Measurements from ENCODE around the gene PCNT. TPM values are rescaled to one million over a fixed set of nuclear protein-coding genes. Genes with fewer than 3 reads are reported as not detected.
A peak's percentile ranks its signal among the peaks of the same experiment; 100 is the strongest.

The PCNT gene
- total and polyA plus RNA-seq, 2 of the 4 experiments (the other 2 are of a cell fraction), result 10.0 to 19.4 TPM

DNA sequence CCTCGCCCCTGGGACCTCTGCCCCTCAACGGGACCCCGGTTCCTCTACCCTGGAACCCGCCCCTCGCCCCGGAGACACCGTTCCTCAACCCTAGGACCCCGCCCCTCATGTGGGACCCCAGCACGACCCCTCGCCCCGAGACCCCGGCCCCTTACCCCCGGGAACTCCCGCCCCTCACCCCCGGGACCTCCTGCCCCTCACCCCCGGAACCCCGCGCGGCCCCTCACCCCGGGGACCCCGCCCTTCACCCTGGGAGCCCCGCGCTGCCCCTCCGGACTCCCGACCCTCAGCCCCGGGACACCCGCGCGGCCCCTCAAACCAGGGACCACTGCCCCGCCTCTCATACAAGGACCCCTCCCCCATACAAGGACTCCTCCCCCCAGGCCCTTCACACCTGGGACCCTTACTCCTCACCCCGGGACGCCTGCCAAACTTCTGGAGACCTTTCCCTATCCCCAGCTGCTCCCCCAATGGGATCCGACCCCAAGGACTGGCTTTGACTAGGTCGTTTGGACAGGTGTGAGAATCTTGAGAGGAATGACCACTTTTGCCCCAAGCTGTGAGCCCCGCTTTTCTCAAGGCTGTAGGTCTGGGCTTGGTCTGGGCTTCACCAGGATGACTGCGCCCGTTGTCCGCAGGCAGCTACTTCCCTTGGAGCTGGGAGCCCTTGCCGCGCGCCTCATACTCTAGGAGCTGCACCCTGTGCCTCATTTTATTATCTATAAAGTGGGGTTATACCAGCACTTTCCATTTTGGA, 135.6 kb downstream of the PCNT start:
- Histone ChIP-seq H3K9ac (ENCODE audit: low read depth, low read length) (peak overlapping the region; percentile 94), H2AK9ac (replicated peaks; ENCODE audit: low read depth, low read length, poor library complexity) (peak overlapping the region; percentile 95), H3K4me2 (ENCODE audit: low read depth, low read length) (peak overlapping the region; percentile 100), H2BK15ac (ENCODE audit: low read depth, low read length) (no peak overlapping the region), H4K91ac (ENCODE audit: insufficient read depth, low read depth, low read length) (no peak overlapping the region), H2BK5ac (ENCODE audit: low read depth, low read length, poor library complexity, severe bottlenecking) (no peak overlapping the region), H2BK120ac (ENCODE audit: low read depth, low read length) (no peak overlapping the region), H3K27ac (ENCODE audit: insufficient read depth, low read length) (peak overlapping the region; percentile 96; the same call in 1 of the 2 replicates), H3K4me3 (ENCODE audit: insufficient read depth, low read depth, low read length) (peak overlapping the region; percentile 100), H4K8ac (ENCODE audit: low read depth in 2 of 2, low read length in 2 of 2) (peak overlapping the region in 1 of 2 experiments; percentile 30; a peak in 1 of 4 replicates), H3K23ac (ENCODE audit: low read depth, low read length) (peak overlapping the region; percentile 93), H3K56ac (ENCODE audit: extremely low read depth, insufficient read depth, low read length) (no peak overlapping the region), H3K9me3 (ENCODE audit: control insufficient read depth, insufficient read depth, low read length) (no peaks in the 10 kb centered on the region), H3K4me1 (ENCODE audit: control insufficient read depth, insufficient read depth, low read length) (peaks cover 19% of the 10 kb centered on the region), H3K4ac (ENCODE audit: low read depth, low read length) (peak overlapping the region; percentile 78), H3K14ac (replicated peaks; ENCODE audit: low read depth, low read length) (peak overlapping the region; percentile 79), H3K27me3 (ENCODE audit: control insufficient read depth, insufficient read depth, low read length) (no peaks in the 10 kb centered on the region), H3K36me3 (ENCODE audit: control insufficient read depth, insufficient read depth, low read length) (peaks cover 3% of the 10 kb centered on the region), H2AK5ac (ENCODE audit: low read depth, low read length) (no peak overlapping the region), H4K20me1 (ENCODE audit: insufficient read depth, low read length) (peaks cover 5% of the 10 kb centered on the region), H4K5ac (ENCODE audit: low read depth, low read length) (no peak overlapping the region), H3K18ac (ENCODE audit: low read depth, low read length) (no peak overlapping the region; the same call in none of the 2 replicates), H2BK20ac (ENCODE audit: low read depth, low read length) (no peak overlapping the region), H3K9me1 (ENCODE audit: insufficient read depth, low read length) (peaks cover 25% of the 10 kb centered on the region), H2AFZ (replicated peaks; ENCODE audit: low read length, poor library complexity) (peak overlapping the region; percentile 99), H3K79me1 (ENCODE audit: low read depth in 1 of 2, low read length in 2 of 2) (peaks cover 24 to 76% of the 10 kb centered on the region in 2 experiments)
- TF ChIP-seq BHLHE40 (IDR thresholded peaks at IDR 0.05; ENCODE audit: low read depth, low read length) (no peak), NFE2L2 (IDR thresholded peaks at IDR 0.05; ENCODE audit: low read depth, low read length) (no peak), FOS (IDR thresholded peaks at IDR 0.05; ENCODE audit: low read depth, low read length) (no peak), MAZ (IDR thresholded peaks at IDR 0.05; ENCODE audit: borderline replicate concordance, low read depth, low read length) (no peak), SMC3 (IDR thresholded peaks at IDR 0.05; ENCODE audit: low read depth, low read length) (no peak), RAD21 (IDR thresholded peaks at IDR 0.05; ENCODE audit: low read length) (no peak), CHD1 (IDR thresholded peaks at IDR 0.05; ENCODE audit: low read depth, low read length) (no peak), MAFK (IDR thresholded peaks at IDR 0.05; ENCODE audit: low read depth, low read length) (no peak), POLR2A (IDR thresholded peaks at IDR 0.05; ENCODE audit: low read depth, low read length) (no peak), MXI1 (IDR thresholded peaks at IDR 0.05; ENCODE audit: borderline replicate concordance, low read depth, low read length) (no peak), CEBPB (IDR thresholded peaks at IDR 0.05; ENCODE audit: low read depth, low read length) (no peak), RCOR1 (IDR thresholded peaks at IDR 0.05; ENCODE audit: insufficient replicate concordance, low read length) (no peak), RFX5 (IDR thresholded peaks at IDR 0.05; ENCODE audit: low read depth, low read length) (no peak)
- TF ChIP-seq, protein P1, sequence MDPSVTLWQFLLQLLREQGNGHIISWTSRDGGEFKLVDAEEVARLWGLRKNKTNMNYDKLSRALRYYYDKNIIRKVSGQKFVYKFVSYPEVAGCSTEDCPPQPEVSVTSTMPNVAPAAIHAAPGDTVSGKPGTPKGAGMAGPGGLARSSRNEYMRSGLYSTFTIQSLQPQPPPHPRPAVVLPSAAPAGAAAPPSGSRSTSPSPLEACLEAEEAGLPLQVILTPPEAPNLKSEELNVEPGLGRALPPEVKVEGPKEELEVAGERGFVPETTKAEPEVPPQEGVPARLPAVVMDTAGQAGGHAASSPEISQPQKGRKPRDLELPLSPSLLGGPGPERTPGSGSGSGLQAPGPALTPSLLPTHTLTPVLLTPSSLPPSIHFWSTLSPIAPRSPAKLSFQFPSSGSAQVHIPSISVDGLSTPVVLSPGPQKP (IDR thresholded peaks at IDR 0.05; ENCODE audit: borderline replicate concordance, low read depth, low read length), result no peak
- TF ChIP-seq, protein P2, sequence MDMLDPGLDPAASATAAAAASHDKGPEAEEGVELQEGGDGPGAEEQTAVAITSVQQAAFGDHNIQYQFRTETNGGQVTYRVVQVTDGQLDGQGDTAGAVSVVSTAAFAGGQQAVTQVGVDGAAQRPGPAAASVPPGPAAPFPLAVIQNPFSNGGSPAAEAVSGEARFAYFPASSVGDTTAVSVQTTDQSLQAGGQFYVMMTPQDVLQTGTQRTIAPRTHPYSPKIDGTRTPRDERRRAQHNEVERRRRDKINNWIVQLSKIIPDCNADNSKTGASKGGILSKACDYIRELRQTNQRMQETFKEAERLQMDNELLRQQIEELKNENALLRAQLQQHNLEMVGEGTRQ (IDR thresholded peaks at IDR 0.05; ENCODE audit: low read depth, low read length), result no peak
- dilution Hi-C loops (cut with HindIII; ENCODE audit: low sequenced_read_pairs, unreplicated experiment) (no loop called here), intact Hi-C loops (cut with micrococcal nuclease) (no loop called here), in situ Hi-C loops (cut with MboI; ENCODE audit: low sequenced_read_pairs) (no loop called here)
- DNase-seq (peak; percentile 35), ATAC-seq (ENCODE audit: low read depth) (no peak)
- BruUV-seq (replicated peaks), result no TSS peak
- no CpG with 5 or more reads among the region's 41 CpGs for WGBS, 2 experiments (ENCODE audit: extremely low coverage in 2 of 2, insufficient read length in 1 of 2)
- ChIA-PET POLR2A (ENCODE audit: unreplicated experiment) (no interaction called here), CTCF (no interaction called here)
